GM18861 (cell line): Measurements from ENCODE around the gene TBC1D22A.

Experiments
- ATAC-seq: cut with Tn5 transposase; IDR thresholded peaks from one replicate; pipeline ENCODE4 v1.9.1; 2021; ENCODE audit not compliant: unreplicated experiment

Gene TBC1D22A

DNA sequence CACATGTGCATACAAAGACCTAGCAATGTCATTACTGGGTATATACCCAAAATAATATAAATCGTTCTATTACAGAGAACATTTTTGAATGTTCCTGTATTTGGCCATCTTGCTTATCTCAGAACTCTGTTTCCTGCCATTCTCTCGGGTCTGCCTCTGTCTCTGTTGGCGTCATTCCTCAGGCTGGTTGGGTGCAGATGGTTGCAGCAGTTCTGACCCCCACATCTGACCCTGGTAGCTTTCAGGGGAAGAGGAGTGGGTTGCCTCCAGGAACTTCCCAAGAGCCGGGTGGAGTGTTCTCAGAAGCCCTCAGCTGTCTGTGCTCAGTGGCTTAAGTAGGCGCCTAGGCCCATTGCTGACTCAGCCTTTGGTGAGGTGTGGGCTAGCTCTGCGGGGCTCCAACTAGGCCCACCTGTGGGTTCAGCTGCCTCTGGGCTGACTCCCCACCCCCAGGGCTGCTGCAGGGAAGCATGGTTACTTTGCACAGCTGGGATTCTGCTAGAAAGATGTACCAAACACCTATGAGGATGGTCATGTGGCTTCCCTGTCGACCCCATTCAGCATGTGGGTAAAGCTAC lies 114.0 kb downstream of the TBC1D22A start:
- no peak for ATAC-seq

DNA sequence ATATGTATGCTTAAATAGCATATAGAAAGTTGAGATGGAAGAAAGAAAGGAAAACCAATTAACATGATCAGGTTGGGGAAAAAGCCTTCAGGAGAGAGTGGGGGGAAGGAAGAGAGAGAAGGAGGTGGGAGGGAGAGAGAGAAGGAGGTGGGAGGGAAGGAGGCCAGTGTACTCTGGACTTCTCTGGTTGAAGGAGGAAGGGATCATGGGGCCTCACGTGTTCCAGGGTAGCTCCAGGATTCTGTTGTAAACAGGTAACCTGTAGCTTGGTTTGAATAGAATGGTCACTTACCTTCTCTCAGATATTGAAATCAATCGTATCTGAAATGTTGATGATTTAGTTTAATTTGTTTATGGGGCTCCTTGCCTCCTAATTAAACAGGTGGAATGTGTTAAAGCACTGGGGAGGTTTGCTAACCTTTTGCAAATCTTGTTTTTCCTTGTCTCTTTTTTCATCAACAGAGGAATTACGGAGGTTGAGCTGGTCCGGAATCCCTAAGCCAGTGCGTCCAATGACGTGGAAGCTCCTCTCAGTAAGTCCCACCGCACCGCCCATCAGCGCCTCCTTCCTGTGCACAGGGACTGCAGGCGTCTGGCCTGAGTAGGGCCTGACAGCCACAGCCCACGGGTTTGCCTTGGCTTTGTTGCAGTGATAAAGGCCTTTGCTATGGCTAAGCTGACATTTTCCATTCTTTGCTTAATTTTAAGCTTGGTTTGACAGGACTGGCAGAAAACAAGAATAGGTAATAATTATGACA lies 115.9 kb downstream of the TBC1D22A start:
- ATAC-seq, result no peak

DNA sequence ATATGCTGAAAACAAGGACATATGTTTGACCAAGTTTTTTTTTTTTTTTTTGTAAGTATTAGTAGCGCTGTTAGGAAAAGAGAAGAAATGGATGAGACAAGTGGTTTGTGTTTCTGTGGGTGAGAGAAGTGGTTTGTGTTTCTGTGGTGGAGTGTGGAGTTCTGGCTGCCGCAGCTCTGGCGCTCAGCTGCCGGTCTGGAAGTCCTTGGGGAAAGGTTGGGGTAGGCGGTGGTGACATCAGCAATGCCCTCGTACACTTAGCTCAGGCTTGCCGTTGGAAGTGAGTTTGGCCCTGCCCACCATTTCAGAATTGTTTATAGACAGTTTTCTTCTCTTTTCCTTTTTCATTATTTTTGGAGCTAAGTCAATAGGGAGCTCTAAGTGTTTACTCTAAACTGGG lies 116.6 kb downstream of the TBC1D22A start:
- no peak for ATAC-seq

DNA sequence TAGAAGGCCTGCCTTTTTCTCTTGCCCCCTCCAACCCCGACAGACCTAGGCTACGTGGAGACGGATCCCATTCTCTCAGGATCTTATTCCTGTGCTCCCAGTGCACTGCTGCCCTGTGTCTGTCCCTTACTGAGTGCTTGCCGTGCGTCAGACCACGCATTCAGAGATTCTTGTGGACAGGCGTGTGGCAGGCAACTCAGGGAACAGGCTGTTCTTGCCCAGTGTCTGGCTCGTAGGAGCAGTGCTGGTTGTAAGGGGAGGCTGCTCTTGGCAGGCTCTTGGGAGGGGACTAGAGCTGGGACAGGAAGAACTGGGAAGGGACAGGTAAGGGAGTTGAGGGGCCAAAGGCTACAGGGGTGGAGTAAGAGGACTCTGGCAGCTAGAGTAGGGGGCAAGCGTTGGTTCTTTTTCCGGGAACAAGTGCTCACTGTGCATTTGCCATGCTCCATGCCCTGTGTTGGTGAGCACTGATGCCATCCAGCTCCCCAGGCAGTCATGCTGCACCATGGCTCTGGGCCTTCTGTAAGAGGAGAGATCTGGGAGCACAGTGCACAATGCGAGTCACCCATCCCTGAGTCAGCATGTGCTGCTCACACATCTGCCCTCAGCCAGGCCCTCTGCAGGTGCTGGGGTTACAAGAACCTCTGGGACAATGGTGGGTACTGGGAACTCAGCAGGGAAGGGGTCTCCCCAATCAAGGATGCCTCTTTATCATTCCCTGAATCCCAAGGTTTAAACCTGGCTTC lies 119.1 kb downstream of the TBC1D22A start:
- ATAC-seq, result no peak

DNA sequence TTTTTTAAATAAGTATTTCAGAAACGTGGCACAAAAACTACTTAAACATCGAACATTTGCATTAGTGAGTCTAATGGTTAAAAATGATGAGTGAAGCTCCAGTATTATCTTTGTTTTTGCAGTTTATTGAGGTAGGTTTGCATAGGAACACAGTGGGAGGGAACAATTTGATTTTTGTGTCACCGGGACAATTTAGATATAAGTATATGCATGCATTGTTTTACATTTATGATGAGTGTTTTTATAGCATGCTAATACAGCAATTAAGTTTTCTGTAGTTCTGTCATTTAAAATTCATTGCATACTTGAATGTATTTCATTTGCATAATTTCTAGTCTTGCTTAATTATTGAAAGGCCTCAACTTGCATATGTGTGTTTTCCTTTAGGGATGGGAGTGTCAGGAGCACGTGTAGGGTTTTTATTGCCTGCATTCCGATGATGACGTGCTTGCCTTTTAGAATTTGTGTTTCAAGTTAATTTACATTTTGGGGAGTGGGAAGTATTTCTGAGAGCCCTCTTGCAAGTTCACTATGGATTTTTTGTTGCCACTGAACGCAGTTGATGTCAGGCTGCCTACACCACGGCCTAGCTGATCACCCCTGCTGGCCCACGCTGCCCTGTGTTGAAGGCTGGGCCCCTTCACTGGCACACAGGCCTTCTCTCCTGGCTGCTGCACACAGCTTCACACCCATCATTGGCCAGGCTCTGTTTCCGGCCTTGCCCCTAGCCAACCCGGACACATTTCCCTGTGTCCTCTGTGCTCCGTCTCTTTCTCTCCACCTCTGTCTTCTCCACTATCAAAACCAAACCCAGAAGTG lies 120.9 kb downstream of the TBC1D22A start:
- ATAC-seq, result no peak

DNA sequence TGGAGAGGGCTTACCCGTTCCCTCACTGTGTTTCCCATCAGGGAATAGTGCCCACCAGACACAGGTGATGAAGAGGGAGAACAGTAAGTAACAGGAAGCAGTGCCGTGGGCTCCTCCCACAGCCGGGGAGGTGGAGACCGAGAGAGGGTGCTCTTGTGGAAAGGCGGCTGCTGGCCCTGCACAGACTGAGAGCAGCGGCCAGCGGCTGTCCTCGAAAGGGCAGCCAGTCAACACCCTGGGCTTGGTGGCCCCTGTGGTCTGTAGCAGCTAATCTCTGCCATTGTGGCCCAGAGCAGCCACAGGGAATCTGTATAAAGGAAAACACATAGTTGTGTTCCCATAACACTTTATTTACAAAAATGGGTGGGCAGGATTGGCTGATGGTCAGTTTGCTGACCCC lies 121.9 kb downstream of the TBC1D22A start:
- ATAC-seq, result no peak

DNA sequence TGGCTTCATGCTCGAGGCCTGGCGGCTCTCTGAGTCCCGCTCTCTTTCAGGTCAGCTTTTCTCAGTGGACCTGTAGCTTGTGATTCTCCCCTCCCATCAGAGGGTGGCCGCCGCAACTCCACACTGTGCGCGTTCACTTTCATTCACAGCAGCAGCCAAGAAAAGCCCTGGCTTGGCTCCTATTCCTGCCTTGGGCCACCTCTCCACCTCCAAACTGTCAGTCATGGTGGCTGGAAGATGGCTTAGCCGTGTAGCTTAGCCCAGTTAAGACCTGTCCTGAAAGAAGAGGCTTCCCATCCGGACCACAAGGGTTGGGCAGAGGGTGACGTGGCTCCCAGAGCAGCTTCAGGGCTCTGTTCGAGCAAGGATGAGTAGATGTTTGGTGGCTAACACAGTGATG lies 125.5 kb downstream of the TBC1D22A start:
- ATAC-seq, result no peak

DNA sequence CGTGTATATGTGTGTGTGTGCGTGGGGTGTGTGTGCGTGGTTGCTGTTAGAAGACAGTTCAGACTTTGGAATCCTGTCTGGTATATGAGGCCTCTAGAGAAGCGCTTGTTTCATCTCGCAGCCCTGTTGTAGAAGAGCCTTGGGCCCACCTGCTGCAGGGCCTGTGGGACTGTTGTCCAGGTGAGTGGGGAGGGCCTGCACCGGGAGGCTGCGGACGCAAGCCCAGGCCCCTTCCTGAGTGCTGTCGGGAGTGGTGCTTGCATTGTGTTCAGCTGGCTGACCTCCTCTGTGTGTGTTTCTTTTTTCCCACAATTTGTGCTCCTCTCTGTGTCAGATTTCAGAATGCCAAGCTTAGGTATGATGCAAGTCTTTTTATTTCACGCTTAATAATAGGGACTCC lies 128.4 kb downstream of the TBC1D22A start:
- ATAC-seq, result no peak

DNA sequence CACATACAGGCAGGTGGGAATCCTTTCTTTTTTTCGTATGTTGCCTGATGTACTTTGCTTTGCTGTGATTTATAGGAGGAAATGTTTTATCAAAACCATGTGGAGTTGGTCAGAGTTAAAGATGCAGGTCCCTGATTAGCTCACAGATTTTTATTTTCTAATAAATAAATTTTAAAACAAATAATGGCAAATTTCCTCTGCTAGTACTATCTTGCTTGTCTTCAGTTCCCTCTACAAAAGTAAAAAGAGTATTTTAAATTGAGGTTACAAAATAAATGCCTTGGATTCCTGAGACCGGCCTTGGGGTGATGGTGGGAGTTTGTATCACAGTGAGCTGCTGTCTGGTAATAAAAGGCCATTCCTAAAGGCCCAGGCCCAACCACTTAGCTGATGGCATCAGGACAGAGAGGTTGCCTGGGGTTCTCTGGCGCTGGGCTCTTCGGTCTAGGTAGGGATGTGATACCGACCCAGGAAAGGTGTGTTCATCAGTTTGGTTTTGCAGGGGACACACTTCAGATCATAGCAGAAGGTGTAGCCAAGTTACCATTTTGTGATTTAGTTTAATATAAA lies 129.0 kb downstream of the TBC1D22A start:
- no peak for ATAC-seq

DNA sequence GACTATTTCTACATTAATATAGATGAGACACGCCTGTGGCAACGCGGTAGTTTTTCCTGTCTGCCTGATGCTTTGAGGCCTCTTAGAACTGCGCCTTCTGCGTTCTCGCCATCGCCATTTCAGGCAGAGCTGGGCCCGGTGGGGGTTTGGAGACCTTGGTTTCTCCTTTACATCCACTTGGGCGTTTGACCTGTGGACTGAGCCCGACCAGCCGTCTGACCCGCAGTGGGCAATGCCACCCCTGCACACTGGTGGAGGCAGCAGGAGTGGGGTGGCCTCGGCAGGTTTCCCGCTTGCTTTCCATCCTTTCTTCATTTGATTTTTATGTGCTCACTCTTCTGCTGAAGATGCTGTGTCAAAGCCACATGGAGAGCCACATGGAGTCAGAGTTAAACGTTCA lies 130.4 kb downstream of the TBC1D22A start:
- ATAC-seq, result no peak

DNA sequence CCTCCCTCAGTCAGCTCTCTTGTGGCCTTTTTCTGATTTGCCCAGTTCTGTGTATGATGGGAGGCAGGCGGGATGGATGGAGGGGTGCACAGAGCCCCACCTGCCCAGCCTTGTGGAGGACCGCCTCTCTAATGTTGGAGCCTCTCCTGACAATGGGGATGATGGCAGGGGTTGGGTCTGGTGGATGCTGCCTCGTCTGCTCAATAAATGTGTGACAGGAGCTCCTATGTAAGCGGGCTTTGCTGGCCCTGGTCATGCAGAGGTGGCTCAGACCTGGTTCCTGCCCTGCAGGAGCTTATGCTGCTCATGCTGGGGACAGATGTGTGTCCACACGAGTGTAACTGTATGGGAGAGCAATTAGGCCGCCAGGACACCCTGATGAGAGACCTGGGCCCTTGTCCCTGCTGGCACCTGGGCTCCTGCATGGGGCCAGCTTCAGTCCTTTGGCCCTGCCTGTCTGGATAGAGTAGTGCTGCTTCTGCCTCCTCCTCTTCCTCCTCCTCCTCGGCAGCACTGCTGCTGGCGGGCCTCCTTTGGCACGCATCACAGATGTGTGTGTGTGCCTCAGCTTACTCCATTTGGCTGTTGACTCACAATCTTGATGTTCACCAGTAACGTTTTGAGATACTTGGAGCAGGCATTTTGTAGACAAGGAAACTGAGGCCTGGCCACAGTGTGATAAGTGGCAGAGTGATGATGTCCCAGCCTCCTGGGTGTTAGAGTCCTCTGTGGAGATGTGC lies 131.0 kb downstream of the TBC1D22A start:
- no peak for ATAC-seq

DNA sequence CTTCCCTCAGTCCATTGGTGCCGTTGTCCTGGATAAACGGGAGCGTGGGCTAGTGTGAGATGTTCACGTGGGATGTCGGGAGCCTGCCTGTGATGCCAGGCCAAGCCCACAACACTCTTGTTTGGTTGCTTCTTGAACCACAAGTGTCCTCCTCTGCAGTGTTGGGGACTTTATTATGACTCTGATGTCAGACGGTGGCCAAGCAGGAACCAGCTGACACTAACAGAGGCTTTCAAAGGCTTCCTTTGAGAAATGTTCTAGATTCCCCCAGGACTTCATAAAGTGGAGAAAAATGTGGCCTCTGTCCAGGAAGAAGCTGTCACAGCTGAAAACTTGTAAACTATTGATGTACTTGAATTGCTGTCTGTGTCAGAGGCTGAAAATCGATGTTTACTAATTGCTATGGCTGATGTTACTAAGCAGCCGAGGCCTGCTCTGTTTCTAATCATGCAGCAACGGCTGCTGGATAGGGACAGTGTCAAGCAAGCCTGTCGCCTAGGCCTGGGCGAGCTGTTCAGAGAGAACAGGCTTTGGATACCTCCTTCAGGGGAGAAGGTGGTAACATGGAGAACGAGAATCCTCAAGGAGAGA lies 131.7 kb downstream of the TBC1D22A start:
- ATAC-seq, result no peak

DNA sequence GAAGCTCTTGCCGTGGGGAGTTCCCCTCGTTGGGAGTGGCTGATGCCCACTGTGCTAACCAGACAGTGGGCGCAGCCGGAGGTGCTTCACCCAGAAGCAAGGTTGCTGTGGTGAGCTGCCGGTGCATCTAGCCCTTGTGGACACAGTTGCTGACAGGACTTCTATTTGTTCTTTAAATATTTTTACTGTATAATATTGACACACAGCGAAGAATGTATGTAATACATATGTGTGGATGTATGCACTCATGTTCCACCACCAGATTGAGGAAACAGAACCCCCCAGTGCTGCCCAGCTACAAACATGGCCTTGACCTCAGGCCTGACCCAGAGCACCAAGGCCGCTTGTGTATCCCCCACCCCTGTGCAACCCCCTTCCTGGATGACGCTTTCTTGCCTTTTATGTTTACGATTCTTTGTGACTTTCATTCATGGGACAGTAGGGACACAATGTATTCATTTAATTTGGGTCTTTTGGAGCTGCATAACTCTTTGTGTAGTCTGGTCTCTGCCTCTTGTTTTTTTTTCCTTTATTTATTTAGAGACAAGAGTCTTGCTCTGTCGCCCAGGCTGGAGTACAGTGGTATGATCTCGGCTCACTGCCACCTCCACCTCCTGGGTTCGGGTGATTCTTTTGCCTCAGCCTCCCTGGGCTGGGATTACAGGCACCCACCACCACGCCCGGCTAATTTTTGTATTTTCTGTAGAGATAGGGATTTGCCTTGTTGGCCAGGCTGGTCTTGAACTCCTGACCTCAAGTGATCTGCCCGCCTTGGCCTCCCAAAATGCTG lies 132.6 kb downstream of the TBC1D22A start:
- ATAC-seq, result no peak

DNA sequence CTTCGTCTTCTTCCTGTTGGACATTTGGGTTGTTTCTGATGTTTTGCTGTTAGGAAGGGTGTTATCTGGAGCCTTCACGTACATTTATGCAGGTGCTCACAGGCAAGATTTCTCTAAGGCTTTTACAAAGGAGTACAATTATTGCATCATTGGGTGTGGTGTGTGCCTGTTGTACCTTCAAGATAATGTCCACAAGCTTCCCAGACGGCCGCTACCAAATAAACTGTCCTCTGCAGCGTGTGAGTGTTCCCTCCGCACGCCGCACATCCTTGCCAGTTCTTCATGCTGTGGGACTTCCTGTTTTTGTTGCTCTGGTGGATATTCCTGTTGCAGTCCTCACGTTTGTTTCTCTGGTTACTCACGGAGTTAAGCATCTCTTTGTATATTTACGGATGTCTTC lies 133.3 kb downstream of the TBC1D22A start:
- ATAC-seq, result no peak

DNA sequence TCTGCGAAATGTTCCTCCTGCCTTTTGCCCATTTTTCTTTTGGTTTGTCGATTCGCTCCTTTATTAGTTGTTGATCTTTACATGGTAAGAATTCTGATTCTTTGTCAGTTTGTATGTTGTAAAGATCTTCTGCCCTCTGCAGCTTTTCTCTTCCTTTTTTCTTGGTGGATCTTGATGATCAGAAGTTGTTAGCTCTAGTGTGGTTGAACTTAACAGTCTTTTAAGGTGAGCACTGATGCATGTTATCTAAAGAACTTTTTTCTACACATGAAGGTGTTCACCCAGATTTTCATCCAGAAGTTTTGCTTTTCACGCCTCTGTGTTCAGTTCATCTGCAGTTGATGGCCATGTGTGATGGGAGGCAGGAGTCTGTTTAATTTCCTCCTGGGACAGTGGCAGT lies 133.7 kb downstream of the TBC1D22A start:
- ATAC-seq, result no peak

DNA sequence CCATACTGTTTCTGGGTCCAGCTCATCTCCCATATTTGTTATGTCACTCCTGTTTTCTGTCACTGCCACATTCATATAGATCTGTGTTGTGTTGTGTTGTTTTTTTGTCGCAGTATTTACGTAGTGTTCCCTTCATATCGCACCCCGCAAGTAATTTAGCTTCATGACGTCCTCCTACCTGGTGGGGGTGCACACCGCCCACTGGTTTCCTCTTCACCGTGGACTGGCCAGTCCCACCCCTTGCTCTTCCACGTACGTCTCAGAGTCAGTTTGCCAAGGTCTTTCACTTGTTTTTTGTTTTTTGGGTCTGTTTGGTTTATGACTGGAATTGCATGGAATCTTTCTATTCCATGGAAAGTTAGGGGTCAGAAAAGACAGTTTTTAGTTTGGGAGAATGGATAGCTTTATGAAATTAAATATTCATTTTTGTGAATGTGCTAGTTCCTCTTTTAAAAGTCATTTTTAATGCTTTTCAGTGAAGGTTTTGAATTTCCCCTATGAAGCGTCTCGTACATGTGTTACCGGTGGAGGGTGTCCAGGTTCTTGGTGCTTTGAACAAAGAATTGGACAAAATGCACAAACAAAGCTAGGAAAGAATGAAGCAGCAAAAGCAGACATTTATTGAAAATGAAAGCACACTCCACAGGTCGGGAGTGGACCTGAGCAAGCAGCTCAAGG lies 134.3 kb downstream of the TBC1D22A start:
- ATAC-seq, result no peak

DNA sequence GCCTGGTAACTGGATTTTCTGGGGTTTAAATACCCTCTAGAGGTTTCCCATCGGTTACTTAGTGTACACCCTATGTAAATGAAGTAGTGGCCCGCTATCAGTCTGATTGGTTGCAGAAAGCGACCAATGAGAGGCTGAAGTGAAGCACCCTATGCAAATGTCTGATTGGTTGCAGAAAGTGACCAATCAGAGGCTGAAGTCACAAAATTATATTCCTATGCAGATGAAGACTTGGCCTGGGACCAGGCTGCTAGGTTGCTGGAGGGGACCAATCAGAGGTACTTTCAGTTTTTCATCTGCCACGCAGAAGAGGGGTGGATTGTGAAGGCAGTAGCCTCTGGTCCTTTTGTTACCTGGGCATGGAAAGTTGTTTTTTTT lies 134.8 kb downstream of the TBC1D22A start:
- ATAC-seq, result no peak

DNA sequence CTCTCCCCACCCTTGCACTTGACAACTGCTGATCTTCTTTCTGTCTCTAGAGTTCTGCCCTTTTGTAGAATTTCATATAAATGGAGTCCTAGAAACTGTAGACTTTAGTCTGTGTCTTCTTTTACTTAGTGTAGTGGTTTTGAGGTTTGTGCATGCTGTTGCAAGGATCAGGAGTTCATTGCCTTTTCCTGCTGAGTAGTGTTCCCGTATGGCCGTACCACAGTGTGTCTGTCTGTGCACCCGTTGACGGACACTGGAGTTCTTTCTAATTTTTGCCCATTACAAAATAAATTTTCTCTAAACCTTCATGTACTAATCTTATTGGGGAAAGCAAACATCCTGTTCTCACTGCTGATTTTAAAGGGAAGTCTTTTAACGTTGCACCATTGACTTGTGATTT lies 138.1 kb downstream of the TBC1D22A start:
- ATAC-seq, result no peak

DNA sequence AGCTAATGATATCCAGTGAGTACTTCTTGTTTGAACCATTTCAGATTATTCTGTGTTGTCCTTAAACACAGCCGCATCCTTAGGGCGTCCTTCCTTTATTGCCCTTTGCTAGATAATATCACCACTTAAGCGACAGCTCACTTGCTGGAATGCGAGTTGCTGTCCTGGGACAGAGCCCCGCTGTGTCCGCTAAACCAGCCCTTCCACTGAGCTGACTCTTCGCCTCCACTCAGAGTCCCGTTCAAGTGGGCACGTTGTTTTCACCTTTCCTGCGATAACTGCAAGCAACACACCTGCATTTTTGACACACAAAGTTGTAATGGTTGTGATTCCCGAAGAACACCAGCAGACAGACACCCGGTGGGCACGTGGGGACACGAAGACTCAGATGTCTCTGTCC lies 140.0 kb downstream of the TBC1D22A start:
- no peak for ATAC-seq
